ENCODE measurements around the gene GDPD4.

Gene GDPD4

DNA sequence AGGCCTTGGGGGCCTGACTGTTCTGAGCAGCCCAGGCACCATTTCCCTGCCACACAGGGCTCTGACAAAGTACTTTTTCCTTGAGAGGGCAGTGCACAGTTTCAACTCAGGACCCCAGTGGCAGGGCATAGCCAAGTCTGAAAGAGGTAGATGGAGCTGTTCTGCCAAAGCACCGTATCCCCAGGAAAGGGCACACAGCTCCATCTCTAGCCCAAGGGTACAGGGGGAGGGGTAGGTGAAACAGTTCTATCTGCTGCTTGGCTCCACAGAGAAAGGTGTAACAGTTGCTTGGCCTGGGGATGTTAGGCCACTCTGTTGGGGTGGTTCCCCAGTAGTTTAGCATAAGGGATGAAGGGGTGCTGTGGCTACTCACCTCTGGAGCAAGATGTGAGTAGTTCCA lies 47.8 kb downstream of the GDPD4 start:
- DNase-seq (ENCODE audit: low read depth, low spot score) = no peak
- in situ Hi-C loops (cut with HindIII; ENCODE audit: low sequenced_read_pairs) = no loop called here
- TF ChIP-seq CTCF (IDR thresholded peaks at IDR 0.05; ENCODE audit: low read depth, low read length) = no peak

DNA sequence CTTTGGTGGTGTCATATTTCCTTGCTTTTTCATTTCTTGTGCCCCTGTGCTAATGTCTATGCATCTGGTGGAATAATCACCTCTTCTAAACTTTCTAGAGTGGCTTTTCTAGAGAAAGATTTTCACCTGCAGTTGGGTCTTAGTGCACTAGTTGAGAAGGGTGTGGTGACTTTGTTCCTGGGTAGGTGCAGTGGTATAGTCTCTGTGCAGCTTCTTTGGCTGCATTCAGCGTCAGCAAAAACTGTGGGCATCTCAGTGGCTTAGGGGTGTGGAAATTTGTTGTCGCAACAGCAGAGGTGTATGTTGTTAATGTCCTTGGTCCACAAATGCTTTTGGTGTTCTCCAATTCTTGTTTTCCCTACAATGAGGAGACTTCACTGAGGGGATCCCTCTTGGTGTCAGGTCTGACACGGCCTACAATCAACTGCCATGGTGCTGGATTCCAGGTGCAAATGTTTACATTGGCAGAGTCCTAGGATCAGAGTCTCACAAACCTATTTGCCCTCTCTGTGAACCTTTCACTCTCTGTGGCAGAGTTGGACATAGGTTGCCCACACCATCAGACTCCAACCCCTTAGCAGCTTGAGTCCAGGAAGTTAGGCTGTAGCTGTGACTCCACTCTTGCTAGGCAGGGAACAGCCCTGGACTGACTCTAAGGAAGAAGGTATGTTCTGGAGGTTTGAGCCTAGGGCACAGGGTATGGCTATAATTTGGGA lies 48.8 kb downstream of the GDPD4 start:
- TF ChIP-seq CTCF (IDR thresholded peaks at IDR 0.05; ENCODE audit: low read depth, low read length) = no peak
- no peak for DNase-seq (ENCODE audit: low read depth, low spot score)
- no peak overlapping the region for H3K4me3 ChIP-seq (ENCODE audit: low read depth, low read length)
- in situ Hi-C loops (cut with HindIII; ENCODE audit: low sequenced_read_pairs) = no loop called here

More for the DNA sequence above, 47.8 kb downstream of the GDPD4 start:
- no peak overlapping the region for H3K4me3 ChIP-seq (ENCODE audit: low read depth, low read length)

GRCh38 chr11:77250881-77251640 lies 50.4 kb downstream of the GDPD4 start:
- TF ChIP-seq CTCF (IDR thresholded peaks at IDR 0.05; ENCODE audit: low read depth, low read length) = no peak
- in situ Hi-C loops (cut with HindIII; ENCODE audit: low sequenced_read_pairs) = no loop called here
- peak; percentile 63 for DNase-seq (ENCODE audit: low read depth, low spot score)
- no peak overlapping the region for H3K4me3 ChIP-seq (ENCODE audit: low read depth, low read length)

GRCh38 chr11:77249427-77249826 lies 52.1 kb downstream of the GDPD4 start:
- no peak overlapping the region for H3K4me3 ChIP-seq (ENCODE audit: low read depth, low read length)
- in situ Hi-C loops (cut with HindIII; ENCODE audit: low sequenced_read_pairs) = no loop called here
- no peak for TF ChIP-seq CTCF (IDR thresholded peaks at IDR 0.05; ENCODE audit: low read depth, low read length)
- DNase-seq (ENCODE audit: low read depth, low spot score) = peak; percentile 60

DNA sequence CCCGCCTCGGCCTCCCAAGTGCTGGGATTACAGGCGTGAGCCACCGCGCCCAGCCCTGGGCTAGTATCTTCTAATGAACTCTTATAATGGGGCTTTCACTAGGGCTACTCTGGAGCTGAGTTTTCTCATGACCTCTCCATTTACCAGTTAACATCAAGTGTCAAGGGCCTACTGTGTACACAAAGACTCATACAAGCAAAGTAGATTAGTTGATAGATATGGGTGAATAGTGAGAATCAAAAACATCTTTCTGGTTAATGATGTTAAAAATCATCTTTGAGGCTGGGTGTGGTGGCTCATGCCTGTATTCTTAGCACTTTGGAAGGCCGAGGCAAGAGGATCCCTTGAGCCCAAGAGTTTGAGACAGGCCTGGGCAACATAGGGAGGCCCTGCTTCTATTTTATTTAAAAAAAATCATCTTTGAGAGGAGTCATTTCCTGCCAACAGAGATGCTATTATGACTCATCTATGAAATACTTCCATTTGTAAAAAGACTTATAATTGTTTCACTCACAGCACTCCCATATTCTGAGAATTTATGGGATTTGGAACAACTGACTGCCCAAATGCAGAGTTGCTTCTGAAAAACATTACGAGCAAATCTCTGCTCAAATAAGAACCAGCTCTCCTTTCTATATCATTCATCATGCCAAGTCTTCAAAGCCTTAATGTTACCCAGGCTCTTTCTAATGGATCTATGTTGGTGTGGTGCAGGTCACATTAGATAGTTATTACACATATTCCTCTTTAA lies 57.0 kb downstream of the GDPD4 start:
- no peak for TF ChIP-seq CTCF (IDR thresholded peaks at IDR 0.05; ENCODE audit: low read depth, low read length)
- no peak overlapping the region for H3K4me3 ChIP-seq (ENCODE audit: low read depth, low read length)
- in situ Hi-C loops (cut with HindIII; ENCODE audit: low sequenced_read_pairs) = no loop called here
- peak; percentile 86 for DNase-seq (ENCODE audit: low read depth, low spot score)

DNA sequence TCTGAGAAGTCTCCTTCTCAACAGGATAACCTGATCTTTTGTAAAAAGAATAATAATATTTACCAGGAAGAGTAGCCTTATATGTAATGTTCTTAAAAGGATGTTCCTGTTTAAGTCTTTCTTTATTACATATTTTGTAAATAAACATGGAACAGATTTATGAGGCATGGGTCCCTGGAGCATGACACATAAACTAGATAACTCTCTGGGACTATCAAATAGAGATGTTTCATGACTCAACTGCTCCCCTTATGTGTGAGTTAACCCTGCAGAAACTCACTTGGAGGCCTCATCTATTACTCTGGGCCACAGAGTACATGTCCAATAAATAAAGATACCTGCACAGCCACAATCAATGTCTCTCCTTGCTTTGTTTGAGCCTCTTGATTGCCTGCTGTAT lies 64.6 kb downstream of the GDPD4 start:
- TF ChIP-seq CTCF (IDR thresholded peaks at IDR 0.05; ENCODE audit: low read depth, low read length) = no peak
- in situ Hi-C loops (cut with HindIII; ENCODE audit: low sequenced_read_pairs) = no loop called here
- DNase-seq (ENCODE audit: low read depth, low spot score) = no peak
- no peak overlapping the region for H3K4me3 ChIP-seq (ENCODE audit: low read depth, low read length)

Measured in astrocyte of the spinal cord (primary cell).